NAMALWA (cell line): ENCODE data around the gene KCNH5.

Source experiments
- DNase-seq: peaks from one replicate; pipeline ENCODE4 v3.0.0-alpha.2; 2015; ENCODE audit warnings: low spot score

Gene KCNH5

GRCh38 chr14:62739647-62740046 lies 305.6 kb downstream of the KCNH5 start:
- DNase-seq = no peak

- DNase-seq = no peak
These were observed 308.9 kb downstream of the KCNH5 start for GRCh38 chr14:62736048-62737043.

GRCh38 chr14:62734831-62735230 lies 310.4 kb downstream of the KCNH5 start:
- no peak for DNase-seq

- no peak for DNase-seq
These were observed 322.9 kb downstream of the KCNH5 start for GRCh38 chr14:62722406-62722805.

GRCh38 chr14:62718629-62719028 lies 326.6 kb downstream of the KCNH5 start:
- DNase-seq = no peak

- DNase-seq = no peak
These were observed 333.8 kb downstream of the KCNH5 start for GRCh38 chr14:62711351-62712023.

- no peak for DNase-seq
These were observed 334.4 kb downstream of the KCNH5 start for GRCh38 chr14:62710811-62711210.

GRCh38 chr14:62709773-62710172 lies 335.5 kb downstream of the KCNH5 start:
- DNase-seq = no peak

GRCh38 chr14:62706217-62706616 lies 339.0 kb downstream of the KCNH5 start:
- no peak for DNase-seq

GRCh38 chr14:62697461-62697860 lies 347.8 kb downstream of the KCNH5 start:
- DNase-seq = no peak

GRCh38 chr14:62696929-62697328 lies 348.3 kb downstream of the KCNH5 start:
- DNase-seq = no peak

- DNase-seq = no peak
These were observed 348.8 kb downstream of the KCNH5 start for GRCh38 chr14:62696331-62696924.

GRCh38 chr14:62694075-62694474 lies 351.2 kb downstream of the KCNH5 start:
- DNase-seq = no peak

GRCh38 chr14:62692490-62693106 lies 352.7 kb downstream of the KCNH5 start:
- no peak for DNase-seq

GRCh38 chr14:62691647-62692489 lies 353.4 kb downstream of the KCNH5 start:
- DNase-seq = no peak

GRCh38 chr14:62689733-62690132 lies 355.5 kb downstream of the KCNH5 start:
- no peak for DNase-seq

- DNase-seq = no peak
These were observed 357.4 kb downstream of the KCNH5 start for GRCh38 chr14:62687818-62688217.

GRCh38 chr14:62684376-62684775 lies 360.9 kb downstream of the KCNH5 start:
- no peak for DNase-seq

GRCh38 chr14:62682208-62682607 lies 363.1 kb downstream of the KCNH5 start:
- no peak for DNase-seq

- DNase-seq = no peak
These were observed 370.6 kb downstream of the KCNH5 start for GRCh38 chr14:62674563-62675237.
